ENCODE data around the gene AJUBA. TPM values are rescaled to one million over a fixed set of nuclear protein-coding genes. Genes with fewer than 3 reads are reported as not detected.

AJUBA gene
- total RNA-seq, 1 donor from 2014 or later: 111 TPM

GRCh38 chr14:22977684-22978486 lies 4.5 kb downstream of the AJUBA start:
- H3K36me3 Mint-ChIP-seq (ENCODE audit: unreplicated experiment): peaks cover 31% of the 10 kb centered on the region

GRCh38 chr14:22977434-22977683 lies 5.0 kb downstream of the AJUBA start:
- no peak for TF ChIP-seq CTCF (IDR thresholded peaks at IDR 0.05)
- Mint-ChIP-seq H3K4me3 (ENCODE audit: unreplicated experiment) (peak overlapping the region; percentile 84), H3K9me3 (ENCODE audit: unreplicated experiment) (no peaks in the 10 kb centered on the region), H3K4me1 (ENCODE audit: unreplicated experiment) (peaks cover 69% of the 10 kb centered on the region), H3K27ac (ENCODE audit: unreplicated experiment) (peak overlapping the region; percentile 86), H3K36me3 (ENCODE audit: unreplicated experiment) (peaks cover 32% of the 10 kb centered on the region), H3K27me3 (ENCODE audit: unreplicated experiment) (no peaks in the 10 kb centered on the region)
- no peak for DNase-seq (ENCODE audit: extremely low spot score, unreplicated experiment)

More at GRCh38 chr14:22977684-22978486, 4.5 kb downstream of the AJUBA start:
- Mint-ChIP-seq H3K9me3 (ENCODE audit: unreplicated experiment) (no peaks in the 10 kb centered on the region), H3K4me1 (ENCODE audit: unreplicated experiment) (peaks cover 69% of the 10 kb centered on the region), H3K27ac (ENCODE audit: unreplicated experiment) (peak overlapping the region; percentile 86), H3K4me3 (ENCODE audit: unreplicated experiment) (peak overlapping the region; percentile 84), H3K27me3 (ENCODE audit: unreplicated experiment) (no peaks in the 10 kb centered on the region)
- DNase-seq (ENCODE audit: extremely low spot score, unreplicated experiment): no peak
- TF ChIP-seq CTCF (IDR thresholded peaks at IDR 0.05): no peak

- Mint-ChIP-seq H3K36me3 (ENCODE audit: unreplicated experiment) (peaks cover 38% of the 10 kb centered on the region), H3K4me3 (ENCODE audit: unreplicated experiment) (peak overlapping the region; percentile 84)
Observed at GRCh38 chr14:22976620-22977433, 5.5 kb downstream of the AJUBA start.

GRCh38 chr14:22974530-22975313 lies 7.6 kb downstream of the AJUBA start:
- no peaks in the 10 kb centered on the region for H3K9me3 Mint-ChIP-seq (ENCODE audit: unreplicated experiment)
- TF ChIP-seq CTCF (IDR thresholded peaks at IDR 0.05): no peak
- H3K27me3 Mint-ChIP-seq (ENCODE audit: unreplicated experiment): no peaks in the 10 kb centered on the region
- H3K36me3 Mint-ChIP-seq (ENCODE audit: unreplicated experiment): peaks cover 46% of the 10 kb centered on the region
- H3K4me1 Mint-ChIP-seq (ENCODE audit: unreplicated experiment): peaks cover 64% of the 10 kb centered on the region
- peak overlapping the region; percentile 86 for H3K27ac Mint-ChIP-seq (ENCODE audit: unreplicated experiment)
- peak overlapping the region; percentile 39 for H3K4me3 Mint-ChIP-seq (ENCODE audit: unreplicated experiment)
- DNase-seq (ENCODE audit: extremely low spot score, unreplicated experiment): no peak

More at GRCh38 chr14:22976620-22977433, 5.5 kb downstream of the AJUBA start:
- H3K27ac Mint-ChIP-seq (ENCODE audit: unreplicated experiment): peak overlapping the region; percentile 86
- peaks cover 69% of the 10 kb centered on the region for H3K4me1 Mint-ChIP-seq (ENCODE audit: unreplicated experiment)
- no peak for TF ChIP-seq CTCF (IDR thresholded peaks at IDR 0.05)
- DNase-seq (ENCODE audit: extremely low spot score, unreplicated experiment): no peak
- no peaks in the 10 kb centered on the region for H3K9me3 Mint-ChIP-seq (ENCODE audit: unreplicated experiment)
- H3K27me3 Mint-ChIP-seq (ENCODE audit: unreplicated experiment): no peaks in the 10 kb centered on the region

Data from osteocyte (in vitro differentiated cells).